Measurements from ENCODE around the gene THRSP.

The THRSP gene

GRCh38 chr11:78041843-78042440, 21.7 kb upstream of the THRSP start:
- TF ChIP-seq, protein P1, sequence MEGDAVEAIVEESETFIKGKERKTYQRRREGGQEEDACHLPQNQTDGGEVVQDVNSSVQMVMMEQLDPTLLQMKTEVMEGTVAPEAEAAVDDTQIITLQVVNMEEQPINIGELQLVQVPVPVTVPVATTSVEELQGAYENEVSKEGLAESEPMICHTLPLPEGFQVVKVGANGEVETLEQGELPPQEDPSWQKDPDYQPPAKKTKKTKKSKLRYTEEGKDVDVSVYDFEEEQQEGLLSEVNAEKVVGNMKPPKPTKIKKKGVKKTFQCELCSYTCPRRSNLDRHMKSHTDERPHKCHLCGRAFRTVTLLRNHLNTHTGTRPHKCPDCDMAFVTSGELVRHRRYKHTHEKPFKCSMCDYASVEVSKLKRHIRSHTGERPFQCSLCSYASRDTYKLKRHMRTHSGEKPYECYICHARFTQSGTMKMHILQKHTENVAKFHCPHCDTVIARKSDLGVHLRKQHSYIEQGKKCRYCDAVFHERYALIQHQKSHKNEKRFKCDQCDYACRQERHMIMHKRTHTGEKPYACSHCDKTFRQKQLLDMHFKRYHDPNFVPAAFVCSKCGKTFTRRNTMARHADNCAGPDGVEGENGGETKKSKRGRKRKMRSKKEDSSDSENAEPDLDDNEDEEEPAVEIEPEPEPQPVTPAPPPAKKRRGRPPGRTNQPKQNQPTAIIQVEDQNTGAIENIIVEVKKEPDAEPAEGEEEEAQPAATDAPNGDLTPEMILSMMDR (IDR thresholded peaks at IDR 0.05): no peak

GRCh38 chr11:78044706-78045105, 19.0 kb upstream of the THRSP start:
- TF ChIP-seq, protein P1 (IDR thresholded peaks at IDR 0.05): no peak

DNA sequence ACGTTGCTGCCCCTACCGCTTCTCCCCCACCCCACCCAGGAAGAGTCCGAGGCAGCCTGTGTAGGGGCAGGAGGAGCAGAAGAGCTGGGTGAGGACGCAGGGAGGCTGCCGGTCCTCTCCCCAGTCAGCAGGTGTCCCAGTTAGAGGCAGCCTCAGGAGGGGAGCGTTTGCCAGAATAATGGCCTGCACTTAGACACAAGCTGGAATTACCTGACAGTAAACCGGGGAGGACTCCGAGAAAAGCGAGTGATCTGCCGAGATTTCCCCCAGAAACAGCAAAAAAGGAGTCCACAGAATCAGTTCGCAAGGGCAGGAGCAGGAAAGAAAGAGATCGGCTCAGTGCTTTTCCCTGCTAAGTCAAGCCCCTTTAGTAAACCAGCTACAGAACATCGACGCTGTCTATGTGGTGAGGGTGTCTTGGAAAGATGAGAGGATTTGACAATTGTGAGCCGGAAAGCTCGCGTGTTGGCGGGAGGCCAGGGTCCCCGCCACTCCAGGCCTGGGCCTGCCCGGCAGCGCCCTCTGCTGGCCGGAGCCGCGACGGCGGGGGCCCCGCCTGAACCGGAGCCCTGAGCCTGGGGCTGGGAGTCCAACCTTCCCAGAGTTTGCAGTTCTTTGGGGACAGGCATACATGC, 17.7 kb upstream of the THRSP start:
- TF ChIP-seq, protein P1 (IDR thresholded peaks at IDR 0.05): peak; percentile 99

DNA sequence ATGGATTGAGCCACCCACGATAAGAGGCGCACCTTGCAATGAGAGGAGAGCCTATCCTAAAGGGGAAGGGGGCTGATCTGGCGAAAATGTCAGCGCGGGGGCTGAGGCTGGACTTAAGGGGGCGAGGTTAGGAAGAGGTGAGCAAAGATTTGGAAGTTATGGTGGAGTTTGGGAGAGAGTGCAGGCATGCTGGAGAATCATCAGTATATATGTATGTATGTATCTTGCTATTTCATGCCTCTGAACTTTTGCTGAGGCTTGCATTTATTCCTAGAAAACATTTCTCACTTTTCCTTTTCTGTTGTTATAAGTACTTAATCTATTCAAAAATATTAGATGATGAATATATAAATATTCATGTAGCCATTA, 17.2 kb upstream of the THRSP start:
- TF ChIP-seq, protein P1 (IDR thresholded peaks at IDR 0.05): no peak; the same call in 1 of the 2 replicates

GRCh38 chr11:78048561-78048960, 15.1 kb upstream of the THRSP start:
- TF ChIP-seq, protein P1 (IDR thresholded peaks at IDR 0.05): no peak

DNA sequence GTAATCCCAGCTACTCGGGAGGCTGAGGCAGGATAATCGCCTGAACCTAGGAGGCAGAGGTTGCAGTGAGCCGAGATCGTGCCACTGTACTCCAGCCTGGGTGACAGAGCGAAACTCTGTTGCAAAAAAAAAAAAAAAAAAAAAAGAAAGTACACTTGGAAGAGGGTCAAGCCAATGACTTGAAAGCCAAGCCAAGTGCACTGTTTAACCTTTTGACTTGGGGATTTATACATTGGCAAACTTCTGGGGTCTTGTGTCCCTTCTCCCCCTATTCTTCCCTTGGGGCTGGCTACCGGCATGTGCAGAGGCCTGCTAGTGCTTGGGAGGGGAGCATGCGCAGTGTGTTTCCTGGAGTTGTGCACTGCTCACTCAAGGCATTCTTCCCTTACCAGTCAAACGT, 14.3 kb upstream of the THRSP start:
- TF ChIP-seq, protein P1 (IDR thresholded peaks at IDR 0.05): no peak

GRCh38 chr11:78050964-78051831, 12.5 kb upstream of the THRSP start:
- TF ChIP-seq, protein P1 (IDR thresholded peaks at IDR 0.05): no peak

Data from LNCAP (cell line).